Neural progenitor cell (in vitro differentiated cells): ENCODE data around the gene ZNF787. TPM values are rescaled to one million over a fixed set of nuclear protein-coding genes. Genes with fewer than 3 reads are reported as not detected.

Experiments used
- DNase-seq: peaks from one replicate; pipeline ENCODE4 v3.0.0-alpha.2; 2016; ENCODE audit warnings: low spot score
- H2AFZ ChIP-seq: fragments of 200-600 bp; sonication (generic); replicated peaks from 2 replicates; pipeline ENCODE4 v1.6.1; 2016; ENCODE audit warnings: antibody characterized with exemption
- H3F3A ChIP-seq: fragments of 200-600 bp; sonication (generic); 2 replicates; pipeline ENCODE4 v1.6.1; 2016; ENCODE audit warnings: antibody characterized with exemption, low read depth
- H3K27ac ChIP-seq: fragments of 200-600 bp; sonication (generic); 2 replicates; pipeline ENCODE4 v1.5.1; 2016; ENCODE audit warnings: mild to moderate bottlenecking
- H3K27me3 ChIP-seq: fragments of 200-600 bp; sonication (generic); 2 replicates; pipeline ENCODE4 v1.6.1; 2016; ENCODE audit warnings: mild to moderate bottlenecking, moderate library complexity
- H3K36me3 ChIP-seq: fragments of 200-600 bp; sonication (generic); 2 replicates; pipeline ENCODE4 v1.5.1; 2016
- H3K4me1 ChIP-seq: fragments of 200-600 bp; sonication (generic); 2 replicates; pipeline ENCODE4 v1.6.1; 2016; ENCODE audit warnings: mixed run types
- H3K4me2 ChIP-seq: fragments of 200-600 bp; sonication (generic); 2 replicates; pipeline ENCODE4 v1.6.1; 2016
- H3K4me3 ChIP-seq: fragments of 200-600 bp; sonication (generic); 2 replicates; pipeline ENCODE4 v1.5.1; 2016
- H3K79me2 ChIP-seq: fragments of 200-600 bp; sonication (generic); 2 replicates; pipeline ENCODE4 v1.6.1; 2016; ENCODE audit warnings: low read depth
- H3K9ac ChIP-seq: fragments of 200-600 bp; sonication (generic); 2 replicates; pipeline ENCODE4 v1.6.1; 2016
- H3K9me3 ChIP-seq: fragments of 200-600 bp; sonication (generic); 2 replicates; pipeline ENCODE4 v1.5.1; 2016; ENCODE audit warnings: low read depth
- H4K20me1 ChIP-seq: fragments of 200-600 bp; sonication (generic); 2 replicates; pipeline ENCODE4 v1.6.1; 2016; ENCODE audit warnings: low read depth
- H3K27ac Mint-ChIP-seq: 3 replicates; pipeline ENCODE4 v1.8.0; 2021; ENCODE audit warnings: mixed read lengths
- H3K27me3 Mint-ChIP-seq: 2 replicates; pipeline ENCODE4 v1.8.0; 2022; ENCODE audit warnings: low read depth, mild to moderate bottlenecking, inconsistent platforms, moderate library complexity, mixed read lengths; ENCODE audit not compliant: insufficient read depth
- H3K36me3 Mint-ChIP-seq: 3 replicates; pipeline ENCODE4 v1.8.0; 2021; ENCODE audit warnings: mixed read lengths
- H3K4me1 Mint-ChIP-seq: 3 replicates; pipeline ENCODE4 v1.8.0; 2021; ENCODE audit warnings: mixed read lengths
- H3K4me3 Mint-ChIP-seq: 3 replicates; pipeline ENCODE4 v1.8.0; 2021; ENCODE audit warnings: mild to moderate bottlenecking, moderate library complexity, mixed read lengths
- H3K9me3 Mint-ChIP-seq: 3 replicates; pipeline ENCODE4 v1.8.0; 2020; ENCODE audit warnings: mixed read lengths
- EZH2 ChIP-seq: fragments of 200-600 bp; sonication (generic); IDR thresholded peaks from 2 replicates; pipeline ENCODE4 v1.6.1; 2017; ENCODE audit warnings: antibody characterized with exemption, mild to moderate bottlenecking, moderate library complexity
- EZH2phosphoT487 ChIP-seq: fragments of 200-600 bp; sonication (generic); IDR thresholded peaks from 2 replicates; pipeline ENCODE4 v1.6.1; 2017; ENCODE audit warnings: antibody characterized with exemption
- total RNA-seq: library from RNA; depleted of rRNA; stranded (reverse); fragments of >200 nt; gene quantifications from 2 replicates; pipeline ENCODE4 v1.2.3, GENCODE V29; 2015; ENCODE audit warnings: low replicate concordance
- TF ChIP-seq, protein P1 (sequence below): fragments of 200-600 bp; sonication (generic); IDR thresholded peaks from 2 replicates; pipeline ENCODE4 v1.5.1; 2017; ENCODE audit warnings: antibody characterized with exemption, mild to moderate bottlenecking

The ZNF787 gene
- total RNA-seq, 1 donor from 2014 or later: 2.2 TPM

DNA sequence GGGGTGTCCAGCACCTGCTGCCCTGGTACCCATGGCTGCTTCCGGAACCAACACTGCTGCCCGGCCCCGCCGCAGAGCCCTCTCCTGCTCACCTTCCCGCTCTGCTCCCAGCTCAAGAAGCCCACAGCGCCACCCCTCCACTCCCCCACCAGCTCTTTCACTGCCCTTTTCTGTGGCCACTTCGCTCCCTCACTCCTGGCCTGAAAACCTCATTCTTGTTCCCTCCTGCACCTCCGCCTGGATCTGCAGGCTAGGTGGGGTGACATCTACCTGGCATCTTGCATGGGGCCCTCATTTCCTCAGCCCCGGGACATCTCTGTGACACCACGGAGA is 6.4 kb downstream of the ZNF787 start:
- H3K9me3 Mint-ChIP-seq: no peaks in the 10 kb centered on the region
- Histone ChIP-seq H3K4me1 (peaks cover 35% of the 10 kb centered on the region), H3K79me2 (peaks cover 100% of the 10 kb centered on the region), H4K20me1 (peaks cover 98% of the 10 kb centered on the region), H3K36me3 (no peaks in the 10 kb centered on the region), H2AFZ (no peak overlapping the region), H3F3A (peaks cover 10% of the 10 kb centered on the region), H3K4me3 (no peak overlapping the region), H3K9ac (no peak overlapping the region), H3K4me2 (no peak overlapping the region), H3K27ac (peak overlapping the region; percentile 37), H3K9me3 (no peaks in the 10 kb centered on the region), H3K27me3 (no peaks in the 10 kb centered on the region)
- peaks cover 11% of the 10 kb centered on the region for H3K36me3 Mint-ChIP-seq
- DNase-seq: no peak
- H3K27me3 Mint-ChIP-seq: peaks cover 5% of the 10 kb centered on the region
- H3K4me3 Mint-ChIP-seq: no peak overlapping the region
- TF ChIP-seq EZH2phosphoT487 (no peak), EZH2 (no peak)
- TF ChIP-seq, protein P1, sequence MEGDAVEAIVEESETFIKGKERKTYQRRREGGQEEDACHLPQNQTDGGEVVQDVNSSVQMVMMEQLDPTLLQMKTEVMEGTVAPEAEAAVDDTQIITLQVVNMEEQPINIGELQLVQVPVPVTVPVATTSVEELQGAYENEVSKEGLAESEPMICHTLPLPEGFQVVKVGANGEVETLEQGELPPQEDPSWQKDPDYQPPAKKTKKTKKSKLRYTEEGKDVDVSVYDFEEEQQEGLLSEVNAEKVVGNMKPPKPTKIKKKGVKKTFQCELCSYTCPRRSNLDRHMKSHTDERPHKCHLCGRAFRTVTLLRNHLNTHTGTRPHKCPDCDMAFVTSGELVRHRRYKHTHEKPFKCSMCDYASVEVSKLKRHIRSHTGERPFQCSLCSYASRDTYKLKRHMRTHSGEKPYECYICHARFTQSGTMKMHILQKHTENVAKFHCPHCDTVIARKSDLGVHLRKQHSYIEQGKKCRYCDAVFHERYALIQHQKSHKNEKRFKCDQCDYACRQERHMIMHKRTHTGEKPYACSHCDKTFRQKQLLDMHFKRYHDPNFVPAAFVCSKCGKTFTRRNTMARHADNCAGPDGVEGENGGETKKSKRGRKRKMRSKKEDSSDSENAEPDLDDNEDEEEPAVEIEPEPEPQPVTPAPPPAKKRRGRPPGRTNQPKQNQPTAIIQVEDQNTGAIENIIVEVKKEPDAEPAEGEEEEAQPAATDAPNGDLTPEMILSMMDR: no peak
- no peak overlapping the region for H3K27ac Mint-ChIP-seq
- H3K4me1 Mint-ChIP-seq: peaks cover 54% of the 10 kb centered on the region

DNA sequence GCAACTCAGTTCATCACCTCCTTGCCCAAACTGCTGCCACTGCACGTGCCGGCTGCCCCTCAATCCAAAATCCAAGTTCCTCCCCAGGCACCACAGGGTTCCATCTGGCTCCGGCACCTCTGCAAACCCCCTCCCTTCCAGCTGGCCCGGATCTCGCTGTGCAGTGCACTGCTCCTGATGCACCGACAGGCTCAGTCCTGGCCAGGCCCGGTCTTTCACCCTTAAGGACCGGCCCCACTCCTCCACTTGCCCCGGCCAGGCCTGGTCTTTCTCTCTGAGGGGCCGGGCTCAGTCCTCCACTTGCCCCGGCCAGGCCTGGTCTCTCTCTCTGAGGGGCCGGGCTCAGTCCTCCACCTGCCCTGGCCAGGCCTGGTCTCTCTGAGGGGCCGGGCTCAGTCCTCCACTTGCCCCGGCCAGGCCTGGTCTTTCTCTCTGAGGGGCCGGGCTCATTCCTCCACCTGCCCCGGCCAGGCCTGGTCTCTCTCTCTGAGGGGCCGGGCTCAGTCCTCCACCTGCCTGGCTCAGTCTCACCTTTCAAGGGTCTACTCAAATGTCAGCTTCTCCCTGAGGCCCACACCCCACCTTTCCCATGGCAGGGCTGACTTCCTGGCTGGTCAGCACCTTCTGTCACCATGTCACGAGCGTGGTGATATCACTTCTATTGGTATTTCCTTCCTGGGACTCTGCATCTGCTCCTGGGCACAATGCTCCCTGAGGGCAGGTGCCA is 6.9 kb downstream of the ZNF787 start:
- peaks cover 100% of the 10 kb centered on the region for H3K79me2 ChIP-seq
- Mint-ChIP-seq H3K4me3 (no peak overlapping the region), H3K27ac (no peak overlapping the region), H3K36me3 (peaks cover 11% of the 10 kb centered on the region), H3K27me3 (peaks cover 5% of the 10 kb centered on the region), H3K9me3 (no peaks in the 10 kb centered on the region), H3K4me1 (peaks cover 51% of the 10 kb centered on the region)
- peaks cover 10% of the 10 kb centered on the region for H3F3A ChIP-seq
- H3K27ac ChIP-seq: peak overlapping the region; percentile 37
- TF ChIP-seq, protein P1: no peak
- no peak for TF ChIP-seq EZH2phosphoT487
- no peak for TF ChIP-seq EZH2
- H3K9ac ChIP-seq: no peak overlapping the region
- H3K4me1 ChIP-seq: peaks cover 37% of the 10 kb centered on the region
- H3K4me3 ChIP-seq: no peak overlapping the region
- no peaks in the 10 kb centered on the region for H3K27me3 ChIP-seq
- H3K4me2 ChIP-seq: no peak overlapping the region
- H3K36me3 ChIP-seq: no peaks in the 10 kb centered on the region
- H3K9me3 ChIP-seq: no peaks in the 10 kb centered on the region
- DNase-seq: no peak
- H2AFZ ChIP-seq: no peak overlapping the region
- peaks cover 98% of the 10 kb centered on the region for H4K20me1 ChIP-seq

- peak overlapping the region; percentile 13 for H3K4me2 ChIP-seq
- H3K4me3 Mint-ChIP-seq: peak overlapping the region; percentile 56
Observed at GRCh38 chr19:56113074-56113632, 7.9 kb downstream of the ZNF787 start.

More at GRCh38 chr19:56113074-56113632, 7.9 kb downstream of the ZNF787 start:
- H3K27ac Mint-ChIP-seq: peak overlapping the region; percentile 88
- peaks cover 11% of the 10 kb centered on the region for H3K36me3 Mint-ChIP-seq
- Histone ChIP-seq H3K36me3 (no peaks in the 10 kb centered on the region), H3K79me2 (peaks cover 100% of the 10 kb centered on the region), H4K20me1 (peaks cover 98% of the 10 kb centered on the region), H3K27me3 (no peaks in the 10 kb centered on the region), H2AFZ (no peak overlapping the region), H3K4me3 (no peak overlapping the region), H3K27ac (peak overlapping the region; percentile 67), H3K4me1 (peaks cover 42% of the 10 kb centered on the region), H3K9ac (no peak overlapping the region), H3F3A (peaks cover 10% of the 10 kb centered on the region), H3K9me3 (no peaks in the 10 kb centered on the region)
- DNase-seq: no peak
- no peaks in the 10 kb centered on the region for H3K9me3 Mint-ChIP-seq
- H3K4me1 Mint-ChIP-seq: peaks cover 52% of the 10 kb centered on the region
- peaks cover 5% of the 10 kb centered on the region for H3K27me3 Mint-ChIP-seq
- TF ChIP-seq, protein P1: no peak
- TF ChIP-seq EZH2 (no peak), EZH2phosphoT487 (no peak)
